Measurements from ENCODE around the gene MRGPRF.

- TF ChIP-seq CTCF (tag by site-specific recombination; IDR thresholded peaks at IDR 0.05), result no peak
- no peak for TF ChIP-seq ZNF302 (tag by site-specific recombination; IDR thresholded peaks at IDR 0.05; ENCODE audit: low read depth)
- TF ChIP-seq ZNF776 (tag by site-specific recombination; IDR thresholded peaks at IDR 0.05; ENCODE audit: borderline replicate concordance), result no peak
- TF ChIP-seq ZFP41 (tag by site-specific recombination; IDR thresholded peaks at IDR 0.05; ENCODE audit: borderline replicate concordance), result no peak
- TF ChIP-seq ZNF24 (tag by site-specific recombination; IDR thresholded peaks at IDR 0.05), result no peak
- TF ChIP-seq, protein P1, sequence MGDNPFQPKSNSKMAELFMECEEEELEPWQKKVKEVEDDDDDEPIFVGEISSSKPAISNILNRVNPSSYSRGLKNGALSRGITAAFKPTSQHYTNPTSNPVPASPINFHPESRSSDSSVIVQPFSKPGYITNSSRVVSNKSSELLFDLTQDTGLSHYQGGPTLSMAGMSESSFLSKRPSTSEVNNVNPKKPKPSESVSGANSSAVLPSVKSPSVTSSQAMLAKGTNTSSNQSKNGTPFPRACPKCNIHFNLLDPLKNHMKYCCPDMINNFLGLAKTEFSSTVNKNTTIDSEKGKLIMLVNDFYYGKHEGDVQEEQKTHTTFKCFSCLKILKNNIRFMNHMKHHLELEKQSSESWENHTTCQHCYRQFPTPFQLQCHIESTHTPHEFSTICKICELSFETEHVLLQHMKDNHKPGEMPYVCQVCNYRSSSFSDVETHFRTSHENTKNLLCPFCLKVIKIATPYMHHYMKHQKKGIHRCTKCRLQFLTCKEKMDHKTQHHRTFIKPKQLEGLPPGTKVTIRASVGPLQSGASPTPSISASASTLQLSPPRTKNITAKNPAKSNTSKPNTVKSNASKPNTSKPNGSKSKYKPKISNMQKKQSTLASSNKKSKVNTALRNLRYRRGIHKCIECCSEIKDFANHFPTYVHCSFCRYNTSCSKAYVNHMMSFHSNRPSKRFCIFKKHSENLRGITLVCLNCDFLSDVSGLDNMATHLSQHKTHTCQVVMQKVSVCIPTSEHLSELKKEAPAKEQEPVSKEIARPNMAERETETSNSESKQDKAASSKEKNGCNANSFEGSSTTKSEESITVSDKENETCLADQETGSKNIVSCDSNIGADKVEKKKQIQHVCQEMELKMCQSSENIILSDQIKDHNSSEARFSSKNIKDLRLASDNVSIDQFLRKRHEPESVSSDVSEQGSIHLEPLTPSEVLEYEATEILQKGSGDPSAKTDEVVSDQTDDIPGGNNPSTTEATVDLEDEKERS (tag by site-specific recombination; IDR thresholded peaks at IDR 0.05), result no peak
- TF ChIP-seq ZFP37 (tag by site-specific recombination; IDR thresholded peaks at IDR 0.05), result no peak
- TF ChIP-seq ZNF585B (tag by site-specific recombination; IDR thresholded peaks at IDR 0.05), result no peak
- TF ChIP-seq SP3 (tag by site-specific recombination; IDR thresholded peaks at IDR 0.05), result no peak
- no peak for TF ChIP-seq REPIN1 (tag by site-specific recombination; IDR thresholded peaks at IDR 0.05; ENCODE audit: low read depth)
- TF ChIP-seq KLF10 (tag by site-specific recombination; IDR thresholded peaks at IDR 0.05), result no peak
- no peak for TF ChIP-seq ZNF664 (tag by site-specific recombination; IDR thresholded peaks at IDR 0.05)
These were observed 24.5 kb upstream of the MRGPRF start for GRCh38 chr11:69037544-69037943.
